Measurements from ENCODE around the gene TCAP.
"Not testable (repeated sequence)": the region's sequence is repeated elsewhere in the genome, so short reads cannot be mapped to it uniquely, and the experiment has no call there.

Gene TCAP

DNA sequence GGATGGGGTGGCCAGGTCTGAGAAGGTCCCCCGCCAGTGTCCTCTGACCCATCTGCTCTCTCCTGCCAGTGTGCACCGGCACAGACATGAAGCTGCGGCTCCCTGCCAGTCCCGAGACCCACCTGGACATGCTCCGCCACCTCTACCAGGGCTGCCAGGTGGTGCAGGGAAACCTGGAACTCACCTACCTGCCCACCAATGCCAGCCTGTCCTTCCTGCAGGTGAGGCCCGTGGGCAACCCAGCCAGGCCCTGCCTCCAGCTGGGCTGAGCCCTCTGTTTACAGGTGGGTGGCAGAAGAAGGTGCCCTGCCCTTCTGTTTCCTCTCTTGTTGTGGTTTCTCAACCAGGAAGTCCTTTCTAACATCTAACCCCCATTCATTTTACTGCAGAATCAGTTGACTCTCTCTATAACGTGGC lies 41.8 kb downstream of the TCAP start:
- no peak for DNase-seq

DNA sequence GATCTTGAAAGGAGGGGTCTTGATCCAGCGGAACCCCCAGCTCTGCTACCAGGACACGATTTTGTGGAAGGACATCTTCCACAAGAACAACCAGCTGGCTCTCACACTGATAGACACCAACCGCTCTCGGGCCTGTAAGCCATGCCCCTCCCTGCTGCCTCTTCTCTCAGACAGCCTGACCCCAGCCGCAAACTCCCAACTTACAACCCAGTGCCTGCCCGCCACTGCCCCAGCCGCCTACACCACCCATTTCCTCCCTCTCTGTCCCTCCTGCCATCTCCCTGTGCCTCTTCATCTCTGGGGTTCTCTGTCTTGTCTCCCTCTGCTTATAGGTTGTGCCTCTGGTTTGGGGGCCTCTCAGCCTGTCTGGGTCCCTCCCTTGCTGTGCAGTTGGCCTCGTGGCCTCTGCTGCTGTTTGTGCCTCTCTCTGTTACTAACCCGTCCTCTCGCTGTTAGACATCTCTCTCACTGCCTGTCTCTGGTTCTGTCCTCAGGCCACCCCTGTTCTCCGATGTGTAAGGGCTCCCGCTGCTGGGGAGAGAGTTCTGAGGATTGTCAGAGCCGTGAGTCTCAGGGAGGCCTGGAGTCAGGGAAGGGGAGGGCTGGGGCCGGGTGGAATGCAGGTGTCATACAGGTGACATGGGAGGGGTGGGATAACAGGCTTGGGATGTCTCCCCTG lies 44.3 kb downstream of the TCAP start:
- DNase-seq: no peak

DNA sequence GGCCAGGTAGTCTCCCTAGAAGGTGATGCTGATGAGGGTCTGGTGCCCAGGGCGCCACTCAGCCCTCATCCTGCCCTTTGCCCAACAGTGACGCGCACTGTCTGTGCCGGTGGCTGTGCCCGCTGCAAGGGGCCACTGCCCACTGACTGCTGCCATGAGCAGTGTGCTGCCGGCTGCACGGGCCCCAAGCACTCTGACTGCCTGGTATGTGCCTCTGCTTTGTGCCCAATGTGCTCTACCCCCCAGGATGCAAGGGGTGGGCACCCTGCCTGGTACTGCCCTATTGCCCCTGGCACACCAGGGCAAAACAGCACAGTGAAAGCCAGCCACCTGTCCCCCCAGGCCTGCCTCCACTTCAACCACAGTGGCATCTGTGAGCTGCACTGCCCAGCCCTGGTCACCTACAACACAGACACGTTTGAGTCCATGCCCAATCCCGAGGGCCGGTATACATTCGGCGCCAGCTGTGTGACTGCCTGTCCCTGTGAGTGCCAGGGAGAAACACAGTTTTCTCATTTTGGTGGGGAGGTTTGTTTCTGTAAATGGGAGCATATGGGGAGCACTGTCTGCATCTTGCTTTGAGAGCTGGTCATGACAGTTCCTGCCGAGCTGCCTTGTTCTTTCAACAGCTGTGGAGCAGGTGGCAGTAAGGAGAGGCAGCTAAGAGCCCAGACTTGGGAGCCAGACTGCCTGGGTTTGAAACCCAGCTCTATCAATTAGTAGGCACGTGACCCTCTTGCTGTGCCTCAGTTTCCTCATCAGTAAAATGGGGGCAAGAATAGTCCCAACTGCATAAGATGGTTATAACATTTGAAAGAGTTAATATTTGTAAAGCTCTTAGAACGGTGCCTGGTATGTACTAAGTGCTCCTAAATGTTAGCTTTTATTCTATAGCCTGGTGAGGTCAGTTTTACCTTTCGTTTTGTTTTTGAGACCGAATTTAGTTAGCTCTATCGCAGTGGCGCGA lies 45.1 kb downstream of the TCAP start:
- no peak for DNase-seq

DNA sequence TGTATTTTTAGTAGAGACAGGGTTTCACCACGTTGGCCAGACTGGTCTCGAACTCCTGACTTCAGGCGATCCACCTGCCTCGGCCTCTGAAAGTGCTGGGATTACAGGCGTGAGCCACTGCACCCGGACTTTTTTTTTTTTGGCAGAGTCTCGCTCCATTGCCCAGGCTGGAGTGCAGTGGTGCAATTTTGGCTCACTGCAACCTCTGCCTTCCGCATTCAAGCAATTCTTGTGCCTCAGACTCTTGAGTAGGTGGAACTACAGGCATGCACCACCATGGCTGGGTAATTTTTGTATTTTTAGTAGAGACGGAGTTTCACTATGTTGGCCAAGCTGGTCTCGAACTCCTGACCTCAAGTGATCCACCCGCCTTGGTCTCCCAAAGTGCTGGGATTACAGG lies 45.9 kb downstream of the TCAP start:
- DNase-seq: not testable (repeated sequence)

DNA sequence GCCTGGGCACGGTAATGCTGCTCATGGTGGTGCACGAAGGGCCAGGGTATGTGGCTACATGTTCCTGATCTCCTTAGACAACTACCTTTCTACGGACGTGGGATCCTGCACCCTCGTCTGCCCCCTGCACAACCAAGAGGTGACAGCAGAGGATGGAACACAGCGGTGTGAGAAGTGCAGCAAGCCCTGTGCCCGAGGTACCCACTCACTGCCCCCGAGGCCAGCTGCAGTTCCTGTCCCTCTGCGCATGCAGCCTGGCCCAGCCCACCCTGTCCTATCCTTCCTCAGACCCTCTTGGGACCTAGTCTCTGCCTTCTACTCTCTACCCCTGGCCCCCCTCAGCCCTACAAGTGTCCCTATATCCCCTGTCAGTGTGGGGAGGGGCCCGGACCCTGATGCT lies 46.7 kb downstream of the TCAP start:
- no peak for DNase-seq

DNA sequence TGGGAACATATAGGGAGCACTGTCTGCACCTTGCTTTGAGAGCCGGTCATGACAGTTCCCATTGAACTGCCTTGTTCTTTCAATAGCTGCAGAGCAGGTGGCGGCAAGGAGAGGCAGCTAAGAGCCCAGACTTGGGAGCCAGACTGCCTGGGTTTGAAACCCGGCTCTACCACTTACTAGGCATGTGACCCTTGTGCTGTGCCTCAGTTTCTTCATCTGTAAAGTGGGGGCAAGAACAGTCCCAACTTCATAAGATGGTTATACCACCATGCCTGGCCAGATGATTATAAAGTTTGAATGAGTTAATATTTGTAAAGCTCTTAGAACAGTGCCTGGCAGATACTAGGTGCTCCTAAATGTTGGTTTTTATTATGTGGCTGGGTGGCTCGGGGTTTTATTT lies 49.1 kb downstream of the TCAP start:
- DNase-seq: no peak

DNA sequence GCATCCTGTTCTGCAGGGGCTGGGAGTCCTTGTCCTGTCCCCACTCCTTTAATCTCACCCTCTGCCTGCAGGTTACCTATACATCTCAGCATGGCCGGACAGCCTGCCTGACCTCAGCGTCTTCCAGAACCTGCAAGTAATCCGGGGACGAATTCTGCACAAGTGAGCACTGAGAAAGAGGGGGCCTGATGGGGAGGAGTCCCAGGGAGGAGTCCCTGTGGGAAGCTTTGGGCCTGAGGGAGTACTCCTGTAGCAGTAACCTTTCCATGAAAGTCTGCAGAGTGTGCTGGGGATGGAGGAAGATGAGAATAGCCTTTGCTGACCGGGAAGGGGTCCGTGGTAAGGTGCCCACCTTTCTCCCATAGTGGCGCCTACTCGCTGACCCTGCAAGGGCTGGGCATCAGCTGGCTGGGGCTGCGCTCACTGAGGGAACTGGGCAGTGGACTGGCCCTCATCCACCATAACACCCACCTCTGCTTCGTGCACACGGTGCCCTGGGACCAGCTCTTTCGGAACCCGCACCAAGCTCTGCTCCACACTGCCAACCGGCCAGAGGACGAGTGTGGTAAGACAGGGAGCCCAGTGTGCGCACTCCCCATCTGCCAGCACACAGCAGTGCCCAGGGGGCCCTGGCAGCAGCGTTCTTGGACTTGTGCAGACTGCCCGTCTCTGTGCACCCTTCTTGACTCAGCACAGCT lies 50.4 kb downstream of the TCAP start:
- DNase-seq: no peak
